PC-3 (cell line): ENCODE data around the gene PARP1. TPM values are rescaled to one million over a fixed set of nuclear protein-coding genes. Genes with fewer than 3 reads are reported as not detected.

Source experiments
- ATAC-seq: fragments of 200-7000 bp; cut with Tn5 transposase; 2 replicates; pipeline ENCODE4 v1.9.1; 2020; ENCODE audit warnings: mild to moderate bottlenecking, moderate library complexity
- BruUV-seq: library from RNA; stranded (reverse); fragments of 400-500 nt; replicated peaks from 2 replicates; lab custom pipeline; 2021; lab: Mats Ljungman, UMichigan
- CTCF ChIA-PET: fragments of 300-600 bp; sonication (Branson Sonifier 250); formaldehyde crosslinking; loops from one replicate; lab custom pipeline; 2022; ENCODE audit warnings: antibody characterized with exemption; lab: Charles Lee
- POLR2A ChIA-PET: fragments of 300-600 bp; sonication (Branson Sonifier 250); formaldehyde crosslinking; loops from one replicate; lab custom pipeline; 2022; ENCODE audit warnings: antibody characterized with exemption; ENCODE audit not compliant: unreplicated experiment; lab: Charles Lee
- DNase-seq: peaks from one replicate; pipeline ENCODE4 v3.0.0-alpha.2; 2015
- H2AFZ ChIP-seq: fragments of 300-600 bp; sonication (generic); 2 replicates; pipeline ENCODE4 v1.6.0; 2016; ENCODE audit warnings: antibody characterized with exemption, low read length
- H3F3A ChIP-seq: fragments of 300-600 bp; sonication (generic); one replicate; pipeline ENCODE4 v1.6.0; 2017; ENCODE audit warnings: antibody characterized with exemption, low read length, control low read depth, mild to moderate bottlenecking; ENCODE audit not compliant: unreplicated experiment
- H3K27ac ChIP-seq: fragments of 300-600 bp; sonication (generic); 2 replicates; pipeline ENCODE4 v1.5.1; 2016; ENCODE audit warnings: mild to moderate bottlenecking, low read length
- H3K27me3 ChIP-seq: fragments of 300-600 bp; sonication (generic); 2 replicates; pipeline ENCODE4 v1.6.1; 2016; ENCODE audit warnings: low read length, mixed read lengths
- H3K36me3 ChIP-seq: fragments of 300-600 bp; sonication (generic); 2 replicates; pipeline ENCODE4 v1.6.1; 2016; ENCODE audit warnings: low read depth, mixed run types, low read length, mixed read lengths
- H3K4me1 ChIP-seq: fragments of 300-600 bp; sonication (generic); 2 replicates; pipeline ENCODE4 v1.5.1; 2016; ENCODE audit warnings: low read length; ENCODE audit not compliant: insufficient read depth
- H3K4me2 ChIP-seq: fragments of 300-600 bp; sonication (generic); 2 replicates; pipeline ENCODE4 v1.6.0; 2016; ENCODE audit warnings: low read length
- H3K4me3 ChIP-seq: fragments of 300-600 bp; sonication (generic); 2 replicates; pipeline ENCODE4 v1.5.1; 2016; ENCODE audit warnings: mild to moderate bottlenecking, low read length, mixed read lengths
- H3K79me2 ChIP-seq: fragments of 300-600 bp; sonication (generic); 2 replicates; pipeline ENCODE4 v1.6.1; 2017; ENCODE audit warnings: low read length, mixed read lengths
- H3K9ac ChIP-seq: fragments of 300-600 bp; sonication (generic); 2 replicates; pipeline ENCODE4 v1.6.0; 2016; ENCODE audit warnings: mild to moderate bottlenecking, low read length
- H3K9me2 ChIP-seq: fragments of 300-600 bp; sonication (generic); replicated peaks from 2 replicates; pipeline ENCODE4 v1.6.1; 2016; ENCODE audit warnings: mixed run types, low read length, mixed read lengths
- H3K9me3 ChIP-seq: fragments of 300-600 bp; sonication (generic); 2 replicates; pipeline ENCODE4 v1.6.1; 2016; ENCODE audit warnings: low read length, mixed read lengths
- H4K20me1 ChIP-seq: fragments of 300-600 bp; sonication (generic); 2 replicates; pipeline ENCODE4 v1.6.1; 2016; ENCODE audit warnings: low read length, mixed read lengths
- EZH2 ChIP-seq: fragments of 300-600 bp; sonication (generic); IDR thresholded peaks from one replicate; pipeline ENCODE4 v1.6.1; 2017; ENCODE audit warnings: antibody characterized with exemption, mild to moderate bottlenecking, low read length; ENCODE audit not compliant: unreplicated experiment
- EZH2phosphoT487 ChIP-seq: fragments of 300-600 bp; sonication (generic); IDR thresholded peaks from 2 replicates; pipeline ENCODE4 v1.6.1; 2018; ENCODE audit warnings: mild to moderate bottlenecking, antibody characterized with exemption, low read length, borderline replicate concordance
- intact Hi-C: fragments of 100-400 bp; cut with micrococcal nuclease; formaldehyde crosslinking; loops from 2 replicates; pipeline ENCODE4 v1.9.0; 2023
- total RNA-seq: library from RNA; depleted of rRNA; stranded (reverse); fragments of >200 nt; gene quantifications from 2 replicates; pipeline ENCODE4 v1.2.3, GENCODE V29; 2014
- TF ChIP-seq, protein P1 (sequence below): fragments of 300-600 bp; sonication (generic); conservative IDR thresholded peaks from 2 replicates; pipeline ENCODE4 v1.5.1; 2017; ENCODE audit warnings: antibody characterized with exemption, low read depth, mild to moderate bottlenecking, low read length

The PARP1 gene
- total RNA-seq, 1 experiment from 2014 or later: 538 TPM

DNA sequence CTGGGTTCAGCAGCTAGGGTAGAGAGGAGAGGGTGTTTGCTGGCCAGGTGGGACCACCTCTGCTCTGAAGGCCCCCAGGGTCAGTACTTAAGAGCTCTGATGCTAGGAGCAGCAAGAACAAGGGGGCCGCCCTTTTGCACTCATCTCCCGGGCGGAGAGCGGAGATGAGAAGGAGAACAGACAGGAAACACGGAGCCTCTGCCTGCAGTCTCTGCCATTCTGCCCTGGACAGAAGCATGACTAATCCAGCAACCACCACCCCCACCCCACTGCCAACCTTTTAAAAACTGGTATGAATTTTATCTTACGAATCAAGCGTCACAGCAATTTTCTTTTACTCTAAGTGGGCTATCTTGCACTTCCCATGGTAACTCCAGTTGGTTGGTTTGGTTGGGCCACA is 34.5 kb downstream of the PARP1 start:
- DNase-seq (no peak), ATAC-seq (no peak)
- TF ChIP-seq EZH2phosphoT487 (no peak), EZH2 (no peak)
- TF ChIP-seq, protein P1, sequence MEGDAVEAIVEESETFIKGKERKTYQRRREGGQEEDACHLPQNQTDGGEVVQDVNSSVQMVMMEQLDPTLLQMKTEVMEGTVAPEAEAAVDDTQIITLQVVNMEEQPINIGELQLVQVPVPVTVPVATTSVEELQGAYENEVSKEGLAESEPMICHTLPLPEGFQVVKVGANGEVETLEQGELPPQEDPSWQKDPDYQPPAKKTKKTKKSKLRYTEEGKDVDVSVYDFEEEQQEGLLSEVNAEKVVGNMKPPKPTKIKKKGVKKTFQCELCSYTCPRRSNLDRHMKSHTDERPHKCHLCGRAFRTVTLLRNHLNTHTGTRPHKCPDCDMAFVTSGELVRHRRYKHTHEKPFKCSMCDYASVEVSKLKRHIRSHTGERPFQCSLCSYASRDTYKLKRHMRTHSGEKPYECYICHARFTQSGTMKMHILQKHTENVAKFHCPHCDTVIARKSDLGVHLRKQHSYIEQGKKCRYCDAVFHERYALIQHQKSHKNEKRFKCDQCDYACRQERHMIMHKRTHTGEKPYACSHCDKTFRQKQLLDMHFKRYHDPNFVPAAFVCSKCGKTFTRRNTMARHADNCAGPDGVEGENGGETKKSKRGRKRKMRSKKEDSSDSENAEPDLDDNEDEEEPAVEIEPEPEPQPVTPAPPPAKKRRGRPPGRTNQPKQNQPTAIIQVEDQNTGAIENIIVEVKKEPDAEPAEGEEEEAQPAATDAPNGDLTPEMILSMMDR: no peak
- no peaks in the 10 kb centered on the region for H3K79me2 ChIP-seq
- H3K4me2 ChIP-seq: no peak overlapping the region
- ChIA-PET CTCF (no interaction called here), POLR2A (no interaction called here)
- no peaks in the 10 kb centered on the region for H3K9me3 ChIP-seq
- H3K9me2 ChIP-seq: no peaks in the 10 kb centered on the region
- no peak overlapping the region for H3K27ac ChIP-seq
- intact Hi-C loops: no loop called here
- no peaks in the 10 kb centered on the region for H3K4me1 ChIP-seq
- no peak overlapping the region for H2AFZ ChIP-seq
- H3K27me3 ChIP-seq: no peaks in the 10 kb centered on the region
- H3F3A ChIP-seq: no peaks in the 10 kb centered on the region
- BruUV-seq: no TSS peak
- H3K36me3 ChIP-seq: peaks cover 93% of the 10 kb centered on the region
- H3K4me3 ChIP-seq: no peak overlapping the region
- no peak overlapping the region for H3K9ac ChIP-seq
- H4K20me1 ChIP-seq: no peaks in the 10 kb centered on the region

DNA sequence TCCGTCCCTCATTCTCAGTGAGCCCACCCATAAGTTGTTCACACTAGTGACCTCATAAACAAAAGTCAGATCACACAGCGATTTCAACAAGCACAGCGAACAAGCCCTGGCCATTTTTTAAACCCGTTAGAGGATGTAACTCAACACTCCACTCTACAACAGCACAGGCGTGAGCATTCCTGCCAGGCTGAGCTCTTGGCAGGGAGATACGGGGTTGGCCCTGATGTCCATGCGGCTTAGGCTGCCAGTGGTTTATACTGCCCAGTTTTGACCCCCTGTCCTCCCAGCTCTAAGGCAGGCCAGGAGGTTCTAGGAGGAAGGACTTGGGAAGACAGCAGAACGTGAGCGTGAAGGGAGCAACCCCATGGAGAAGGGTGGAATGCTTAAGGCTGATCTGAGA is 35.0 kb downstream of the PARP1 start:
- intact Hi-C loops: no loop called here
- Histone ChIP-seq H3K79me2 (no peaks in the 10 kb centered on the region), H3F3A (no peaks in the 10 kb centered on the region), H3K9me2 (no peaks in the 10 kb centered on the region), H3K27ac (no peak overlapping the region), H3K27me3 (no peaks in the 10 kb centered on the region), H4K20me1 (no peaks in the 10 kb centered on the region), H3K36me3 (peaks cover 93% of the 10 kb centered on the region), H2AFZ (no peak overlapping the region), H3K4me2 (no peak overlapping the region), H3K4me1 (no peaks in the 10 kb centered on the region), H3K9ac (no peak overlapping the region), H3K9me3 (no peaks in the 10 kb centered on the region), H3K4me3 (no peak overlapping the region)
- TF ChIP-seq, protein P1: no peak
- TF ChIP-seq EZH2phosphoT487 (no peak), EZH2 (no peak)
- no TSS peak for BruUV-seq
- ChIA-PET CTCF (no interaction called here), POLR2A (interaction anchor here (0.5 kb wide), 1 partner anchor 96 kb away, joined by 11 read pairs; no protein-coding TSS in a partner anchor)
- ATAC-seq (no peak), DNase-seq (no peak)

DNA sequence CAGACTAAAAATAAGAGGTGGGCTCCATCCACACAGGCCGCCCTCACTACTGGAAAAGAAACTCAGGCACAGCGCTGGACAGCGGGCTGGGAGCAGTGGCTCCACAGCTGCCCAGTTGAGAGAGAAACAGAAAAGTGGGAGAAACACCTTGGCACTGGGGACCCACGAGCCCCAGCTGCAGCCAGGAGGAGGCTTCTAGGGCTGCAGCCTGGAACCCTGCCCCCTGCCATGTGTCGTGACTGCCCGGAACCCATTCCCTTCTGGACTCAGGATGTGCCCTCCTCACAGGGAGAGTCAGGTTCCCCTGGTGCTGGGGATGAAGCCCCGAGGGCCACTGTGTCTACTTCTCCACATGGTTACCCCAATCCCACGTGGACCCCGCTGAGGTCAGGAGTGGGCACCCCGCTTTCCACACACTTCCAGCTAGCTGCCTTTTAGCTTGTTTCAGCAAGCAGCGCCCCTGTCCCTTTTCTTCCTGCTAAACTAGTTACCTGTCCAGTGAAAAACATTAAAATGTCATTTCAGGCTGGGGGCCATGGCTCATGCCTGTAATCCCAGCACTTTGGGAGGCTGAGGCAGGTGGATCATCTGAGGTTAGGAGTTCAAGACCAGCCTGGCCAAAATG is 35.9 kb downstream of the PARP1 start:
- BruUV-seq: no TSS peak
- CTCF ChIA-PET: no interaction called here
- no peak for ATAC-seq

More for the DNA sequence above, 35.9 kb downstream of the PARP1 start:
- POLR2A ChIA-PET: no interaction called here
- H3K4me1 ChIP-seq: no peaks in the 10 kb centered on the region
- H3K79me2 ChIP-seq: no peaks in the 10 kb centered on the region
- H3K36me3 ChIP-seq: peaks cover 93% of the 10 kb centered on the region
- no peak overlapping the region for H3K27ac ChIP-seq
- H3K9ac ChIP-seq: no peak overlapping the region
- H3F3A ChIP-seq: no peaks in the 10 kb centered on the region
- no peaks in the 10 kb centered on the region for H4K20me1 ChIP-seq
- no peak for DNase-seq
- H3K9me2 ChIP-seq: no peaks in the 10 kb centered on the region
- H3K27me3 ChIP-seq: no peaks in the 10 kb centered on the region
- no peaks in the 10 kb centered on the region for H3K9me3 ChIP-seq
- H2AFZ ChIP-seq: no peak overlapping the region
- H3K4me3 ChIP-seq: no peak overlapping the region
- no peak overlapping the region for H3K4me2 ChIP-seq
- TF ChIP-seq, protein P1: no peak
- no peak for TF ChIP-seq EZH2phosphoT487
- intact Hi-C loops: no loop called here
